Nucleus accumbens (tissue), 56 donors: ENCODE data around the gene DLGAP1.
"Not testable (repeated sequence)": the region's sequence is repeated elsewhere in the genome, so short reads cannot be mapped to it uniquely, and the experiment has no call there.

Experiments used
- DNase-seq, 56 donors: peaks; one replicate each; lab custom pipeline; 2025; lab: John Stamatoyannopoulos, UW

The DLGAP1 gene

DNA sequence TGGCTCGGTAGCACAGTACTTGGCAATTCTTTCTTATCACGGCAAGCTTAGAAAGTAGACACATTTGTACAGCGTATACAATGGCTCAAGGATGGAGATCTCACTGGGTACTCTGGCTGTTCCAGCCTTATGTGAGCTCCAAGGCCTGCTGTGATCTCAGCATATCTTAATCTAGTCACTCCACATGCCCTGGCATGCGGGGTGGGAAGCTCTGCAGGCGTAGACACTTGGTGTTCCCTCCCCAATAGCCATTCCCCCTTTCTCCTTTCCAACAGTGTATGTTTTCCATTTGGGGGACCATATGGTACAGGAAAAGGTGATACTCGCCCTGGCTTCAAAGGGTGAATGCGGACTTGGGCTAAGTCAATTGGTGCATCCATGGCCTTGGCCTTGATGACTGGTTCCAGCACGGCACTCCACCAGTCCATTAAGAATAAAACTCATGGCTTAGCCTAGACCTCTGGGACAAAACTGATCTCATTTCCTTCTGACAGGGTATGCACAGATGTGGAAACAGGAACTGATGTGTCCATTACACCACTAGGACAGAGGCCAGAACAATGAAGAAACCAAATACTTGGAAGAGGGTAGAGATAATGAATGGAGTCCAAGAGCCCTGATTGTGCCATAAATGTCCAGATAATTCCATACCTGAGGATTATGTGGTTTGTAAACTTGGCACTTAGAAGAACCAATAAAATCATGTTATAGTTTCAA is 976.7 kb downstream of the DLGAP1 start:
- no peak for DNase-seq

DNA sequence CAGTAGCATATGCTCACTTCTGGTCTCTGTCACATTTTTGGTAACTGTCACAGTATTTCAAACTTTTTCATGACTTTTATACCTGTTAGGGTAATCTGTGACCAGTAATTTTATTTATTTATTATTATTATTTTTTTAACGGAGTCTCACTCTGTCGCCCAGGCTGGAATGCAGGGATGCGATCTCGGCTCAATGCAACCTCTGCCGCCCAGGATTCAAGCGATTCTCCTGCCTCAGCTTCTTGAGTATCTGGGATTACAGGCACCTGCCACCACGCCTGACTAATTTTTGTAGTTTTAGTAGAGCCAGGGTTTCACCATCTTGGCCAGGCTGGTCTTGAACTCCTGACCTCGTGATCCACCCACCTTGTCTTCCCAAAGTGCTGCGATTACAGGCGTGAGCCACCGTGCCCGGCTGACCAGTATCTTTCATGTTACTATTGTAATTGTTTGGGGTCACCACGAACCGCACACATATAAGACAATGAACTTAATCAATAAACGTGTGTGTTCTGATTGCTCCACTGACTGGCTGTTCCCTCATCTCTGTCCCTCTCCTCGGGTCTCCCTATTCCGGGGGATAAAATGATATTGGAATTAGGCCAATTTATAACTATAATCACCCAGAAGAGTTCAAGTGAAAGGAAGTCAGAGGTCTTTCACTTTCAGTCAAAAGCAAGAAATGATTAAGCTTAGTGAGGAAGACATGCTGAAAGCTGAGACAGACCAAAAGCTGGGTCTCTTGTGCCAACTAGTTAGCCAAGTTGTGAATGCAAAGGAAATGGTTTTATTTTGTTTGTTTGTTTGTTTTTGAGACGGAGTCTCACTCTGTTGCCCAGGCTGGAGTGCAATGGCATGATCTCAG is 982.2 kb downstream of the DLGAP1 start:
- DNase-seq: no peak

DNA sequence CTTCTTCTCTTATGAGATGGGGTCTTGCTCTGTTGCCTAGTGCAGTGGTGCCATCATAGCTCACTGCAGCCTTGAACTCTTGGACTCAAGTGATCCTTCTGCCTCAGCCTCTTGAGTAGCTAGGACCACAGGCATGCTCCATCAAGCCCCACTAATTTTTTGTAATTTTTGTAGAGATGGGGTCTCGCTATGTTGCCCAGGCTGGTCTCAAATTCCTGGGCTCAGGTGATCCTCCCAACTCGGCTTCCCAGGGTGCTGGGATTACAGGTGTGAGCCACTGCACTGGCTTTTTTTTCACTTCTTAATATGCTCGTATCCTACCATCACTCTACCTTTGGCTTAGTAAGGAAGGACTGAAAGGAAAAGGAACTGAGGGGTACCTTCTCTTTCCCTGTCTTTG is 983.0 kb downstream of the DLGAP1 start:
- not testable (repeated sequence) for DNase-seq

DNA sequence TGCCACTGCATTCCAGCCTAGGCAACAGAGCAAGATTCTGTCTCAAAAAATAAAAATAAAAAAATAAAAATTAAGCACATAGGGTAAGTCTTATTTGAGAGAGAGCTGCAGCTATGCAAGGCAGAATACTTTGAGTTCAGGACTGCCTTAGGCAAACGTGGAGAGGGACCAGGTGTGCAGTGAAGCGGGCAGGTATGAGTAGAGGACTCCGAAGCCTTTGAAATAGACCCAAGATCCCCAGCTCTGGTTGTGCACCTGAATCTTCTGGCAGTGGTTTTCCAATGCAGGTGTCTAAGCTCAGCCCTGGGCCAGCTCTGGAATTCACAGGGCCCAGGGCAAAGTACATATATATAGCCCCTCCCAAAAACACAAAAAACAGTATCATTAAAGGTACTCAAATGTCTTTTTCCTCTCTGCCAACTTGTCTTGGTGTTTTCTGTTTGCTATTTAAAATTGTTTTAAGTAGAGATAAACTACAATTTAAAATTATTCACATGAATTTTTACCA is 983.9 kb downstream of the DLGAP1 start:
- DNase-seq: no peak

DNA sequence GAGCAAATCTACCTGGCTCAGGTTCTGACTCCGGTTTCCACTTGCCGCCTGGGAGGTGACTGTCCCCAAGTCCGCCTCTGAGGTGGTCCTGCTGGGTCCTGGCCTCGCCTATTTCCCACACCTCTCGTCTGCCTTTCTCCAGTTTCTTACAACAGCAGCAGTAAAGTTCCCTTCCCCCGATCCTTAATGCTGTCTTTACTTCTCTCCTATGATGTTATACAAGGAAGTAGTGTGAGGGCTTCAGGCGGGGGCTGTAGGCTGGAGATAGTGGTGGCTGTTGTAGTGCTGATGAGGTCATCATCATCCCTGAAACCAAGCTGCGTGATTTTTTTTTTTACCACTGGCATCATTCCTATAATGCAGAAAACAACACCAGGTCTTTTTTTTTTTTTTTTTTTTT is 986.3 kb downstream of the DLGAP1 start:
- DNase-seq: no peak

DNA sequence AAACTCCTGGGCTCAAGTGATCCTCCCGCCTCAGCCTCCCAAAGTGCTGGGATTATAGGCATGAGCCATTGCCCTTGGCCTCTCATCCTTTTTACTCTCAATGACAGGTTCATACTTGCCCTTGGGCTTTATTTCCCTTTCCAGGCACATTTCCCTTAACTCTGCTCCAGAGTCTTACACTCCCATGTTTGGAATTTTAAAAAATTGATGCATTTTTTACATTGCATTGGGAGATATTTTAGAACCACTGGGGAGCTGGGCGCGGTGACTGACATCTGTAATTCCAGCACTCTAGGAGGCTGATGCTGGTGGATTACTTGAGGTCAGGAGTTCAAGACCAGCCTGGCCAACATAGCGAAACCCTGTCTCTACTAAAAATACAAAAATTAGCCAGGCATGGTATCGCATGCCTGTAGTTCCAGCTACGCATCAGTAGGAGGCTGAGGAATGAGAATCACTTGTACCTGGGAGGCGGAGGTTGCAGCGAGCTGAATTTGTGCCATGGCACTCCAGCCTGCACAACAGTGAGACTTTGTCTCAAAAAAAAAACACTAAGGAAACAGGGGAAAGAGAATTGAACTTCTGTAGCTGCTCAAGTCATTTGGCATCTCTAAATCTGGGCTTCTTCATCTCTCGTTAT is 986.9 kb downstream of the DLGAP1 start:
- no peak for DNase-seq

DNA sequence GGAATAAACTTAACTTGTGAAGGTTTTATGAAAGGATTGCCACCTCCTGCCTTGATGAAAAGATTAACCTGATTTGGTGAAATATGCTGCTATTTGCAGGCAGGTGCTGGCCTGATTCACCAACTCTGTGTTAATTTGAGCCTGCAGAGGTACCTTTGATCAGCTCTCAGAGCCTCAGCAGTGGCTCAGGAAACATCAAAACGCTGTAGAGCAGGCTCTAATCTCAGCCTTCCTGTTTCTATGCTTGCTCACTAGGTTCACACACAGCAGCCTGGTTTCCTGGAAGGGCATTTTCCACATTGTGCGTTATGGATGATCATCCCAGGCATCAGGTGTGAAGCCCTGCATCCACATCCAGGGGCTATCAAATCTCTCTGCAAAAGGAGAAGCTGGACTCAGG is 988.2 kb downstream of the DLGAP1 start:
- DNase-seq: no peak

DNA sequence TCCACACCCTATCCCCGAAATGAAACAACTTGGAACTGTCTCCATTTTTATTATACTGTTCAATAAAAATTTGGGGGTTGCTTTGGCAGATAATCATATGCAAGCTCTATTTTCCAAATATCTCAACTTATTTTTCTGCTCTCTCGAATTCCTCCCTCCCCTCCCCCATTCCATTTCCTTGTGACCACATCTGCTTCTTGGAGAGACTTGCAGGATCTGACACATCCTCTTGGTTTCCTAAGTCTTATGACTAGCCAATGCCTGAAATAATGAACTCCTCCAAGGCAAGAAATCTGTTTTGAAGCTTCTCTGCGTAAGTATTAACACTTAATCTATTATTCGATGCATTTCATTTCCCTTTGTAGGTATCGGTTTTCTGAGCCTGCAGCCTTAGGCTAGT is 989.1 kb downstream of the DLGAP1 start:
- no peak for DNase-seq

DNA sequence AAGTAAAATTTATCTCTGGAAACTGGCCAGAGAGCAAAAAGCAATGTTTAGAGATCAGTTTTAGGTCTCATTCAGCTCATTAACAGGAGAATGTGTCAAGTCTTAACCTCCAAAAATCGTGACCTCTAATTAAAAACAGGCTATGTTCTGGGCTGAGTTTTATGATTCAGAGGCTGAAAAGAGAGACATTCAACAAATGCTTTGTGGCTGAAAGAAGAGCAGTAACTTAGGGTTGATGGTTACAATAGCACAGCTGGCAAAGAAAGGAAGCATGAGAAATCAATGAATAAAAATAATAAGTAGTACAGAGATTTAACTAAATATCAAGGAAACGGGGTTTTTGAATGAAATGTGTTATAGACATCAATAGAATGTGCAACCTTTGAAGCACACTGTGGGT is 992.1 kb downstream of the DLGAP1 start:
- no peak for DNase-seq

DNA sequence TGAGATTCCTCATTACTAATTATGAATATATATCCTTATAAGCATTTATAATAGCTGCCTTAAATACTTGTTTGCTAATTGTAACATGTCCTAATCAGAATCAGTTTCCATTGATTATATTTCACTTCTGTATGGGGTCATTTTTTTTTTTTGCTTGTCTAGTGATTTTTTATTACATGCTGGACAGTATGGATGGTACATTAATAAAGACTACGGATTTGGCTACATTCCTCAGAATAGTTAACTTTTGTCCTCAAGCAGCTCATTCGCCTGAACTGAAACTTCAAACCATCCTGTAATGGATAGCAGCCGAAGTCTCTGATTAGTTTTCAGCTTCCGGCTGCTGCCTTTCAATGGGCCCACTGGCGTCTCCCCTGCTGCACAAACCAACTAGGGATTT is 993.4 kb downstream of the DLGAP1 start:
- DNase-seq: no peak

DNA sequence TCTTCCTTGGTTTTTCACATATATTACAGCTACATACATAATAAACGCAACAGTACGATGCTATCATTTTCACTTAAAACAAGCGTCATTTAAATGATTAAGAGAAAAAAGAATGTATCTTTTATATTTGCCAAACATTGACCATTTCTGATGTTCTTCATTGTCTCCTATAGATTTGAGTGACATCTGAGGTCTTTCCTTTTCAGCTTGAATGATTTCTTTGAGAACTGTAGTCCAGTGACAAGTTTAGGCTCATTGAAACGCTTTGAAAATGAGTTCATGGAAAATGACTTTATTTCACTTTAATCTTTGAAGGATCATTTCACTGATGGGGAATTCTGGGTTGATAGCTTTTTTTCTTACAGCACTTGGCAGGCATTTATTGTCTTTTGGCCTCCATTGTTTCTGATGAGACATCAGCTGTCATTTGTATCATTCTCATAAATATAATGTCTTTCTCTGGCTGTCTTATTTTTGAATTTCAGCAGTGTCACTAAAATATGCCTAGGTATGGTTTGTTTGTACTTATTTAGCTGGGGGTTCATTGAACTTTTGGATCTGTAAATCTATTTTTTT is 994.2 kb downstream of the DLGAP1 start:
- no peak for DNase-seq

DNA sequence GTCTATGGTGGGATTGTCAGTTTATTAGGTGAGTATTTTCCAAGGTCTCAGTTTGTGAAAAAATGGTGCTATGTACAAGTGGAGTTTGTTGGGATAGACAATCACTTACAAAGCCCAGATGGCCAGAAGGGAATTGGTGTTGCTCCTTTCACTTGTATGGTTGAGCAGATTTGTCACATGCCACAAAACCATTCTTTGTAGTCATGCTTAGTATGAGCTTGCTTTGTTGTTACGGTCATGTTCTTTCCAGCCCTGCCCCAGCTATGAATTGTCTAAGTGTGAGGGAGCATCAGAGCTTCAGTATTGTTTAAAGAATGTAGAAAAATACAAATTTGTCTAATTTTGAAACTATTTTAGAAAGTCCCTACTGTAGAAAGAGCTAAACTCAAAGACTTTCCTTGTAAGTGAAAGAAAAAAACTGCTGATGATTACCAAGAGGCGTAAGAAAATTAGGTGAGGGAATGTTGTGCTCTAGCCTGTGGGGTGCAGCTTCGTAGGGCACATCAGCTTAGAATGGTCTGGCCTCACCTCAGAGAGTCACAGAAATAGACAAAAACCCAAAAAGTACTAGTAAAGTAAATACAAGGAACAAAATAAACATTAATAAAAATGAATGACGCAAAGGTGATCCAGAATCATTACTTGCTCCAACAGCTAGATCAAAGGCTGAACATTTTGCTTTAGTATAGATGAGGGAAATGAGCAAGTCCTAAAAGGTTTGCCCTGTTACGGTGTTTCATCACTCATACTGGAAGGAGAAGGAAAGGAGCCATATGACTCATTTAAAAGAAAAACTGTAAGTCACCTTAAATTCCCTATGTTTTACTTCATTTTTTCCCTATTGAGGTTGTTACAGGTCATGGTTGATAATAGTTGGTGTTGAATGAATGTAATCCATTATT is 995.9 kb downstream of the DLGAP1 start:
- peak in 9 of 56 donors; percentile 1 to 45 (median 17) for DNase-seq

DNA sequence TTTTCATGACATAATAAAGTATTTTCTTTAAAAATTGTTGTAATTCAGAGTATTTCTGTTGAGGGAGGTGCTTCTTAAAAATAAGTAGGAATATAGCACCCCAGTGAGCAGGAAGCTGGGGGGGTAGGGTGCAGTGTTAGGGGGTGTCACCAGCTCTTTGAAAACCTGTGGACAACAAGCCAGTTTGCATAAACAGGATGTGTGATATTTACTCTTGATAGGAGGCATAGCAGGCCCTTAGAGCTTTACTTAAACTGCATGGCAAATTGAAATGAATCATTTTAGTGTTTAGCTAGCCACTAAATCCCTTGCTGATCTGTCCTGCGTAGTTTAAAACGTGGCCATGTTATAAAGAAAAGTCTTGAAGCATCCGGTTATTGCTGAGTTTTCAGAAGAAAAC is 996.7 kb downstream of the DLGAP1 start:
- DNase-seq: no peak

DNA sequence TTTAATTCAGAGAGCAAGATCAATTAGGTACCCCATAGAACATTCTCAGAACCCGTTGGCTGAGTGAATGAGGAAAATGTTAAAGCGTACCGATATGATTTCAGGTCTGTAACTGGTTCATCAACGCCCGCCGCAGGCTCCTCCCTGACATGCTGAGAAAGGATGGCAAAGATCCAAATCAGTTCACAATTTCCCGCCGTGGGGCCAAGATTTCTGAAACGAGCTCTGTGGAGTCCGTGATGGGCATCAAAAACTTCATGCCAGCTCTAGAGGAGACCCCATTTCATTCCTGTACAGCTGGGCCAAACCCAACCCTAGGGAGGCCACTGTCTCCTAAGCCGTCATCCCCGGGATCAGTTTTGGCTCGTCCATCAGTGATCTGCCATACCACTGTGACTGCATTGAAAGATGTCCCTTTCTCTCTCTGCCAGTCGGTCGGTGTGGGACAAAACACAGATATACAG is 997.8 kb downstream of the DLGAP1 start:
- peak in 4 of 56 donors; percentile 1 to 20 (median 12) for DNase-seq

DNA sequence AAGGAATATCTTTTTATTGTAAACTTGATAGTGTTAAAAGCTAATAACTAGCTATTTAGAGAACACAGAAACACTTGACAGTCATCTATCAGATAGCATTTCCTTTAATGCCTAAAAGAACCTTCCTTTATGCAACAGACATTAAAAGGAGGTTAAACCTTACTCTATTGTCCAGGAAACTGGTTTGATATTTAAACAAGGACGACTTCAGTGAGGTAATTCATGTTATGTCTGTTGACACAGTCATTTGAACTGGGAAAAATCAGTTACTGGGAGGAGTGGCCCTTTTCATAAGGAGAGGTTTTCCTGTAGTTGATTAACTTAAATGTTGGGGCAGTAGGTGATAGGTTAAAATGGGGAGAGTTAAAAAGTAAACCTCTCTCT is 998.4 kb downstream of the DLGAP1 start:
- DNase-seq: no peak

DNA sequence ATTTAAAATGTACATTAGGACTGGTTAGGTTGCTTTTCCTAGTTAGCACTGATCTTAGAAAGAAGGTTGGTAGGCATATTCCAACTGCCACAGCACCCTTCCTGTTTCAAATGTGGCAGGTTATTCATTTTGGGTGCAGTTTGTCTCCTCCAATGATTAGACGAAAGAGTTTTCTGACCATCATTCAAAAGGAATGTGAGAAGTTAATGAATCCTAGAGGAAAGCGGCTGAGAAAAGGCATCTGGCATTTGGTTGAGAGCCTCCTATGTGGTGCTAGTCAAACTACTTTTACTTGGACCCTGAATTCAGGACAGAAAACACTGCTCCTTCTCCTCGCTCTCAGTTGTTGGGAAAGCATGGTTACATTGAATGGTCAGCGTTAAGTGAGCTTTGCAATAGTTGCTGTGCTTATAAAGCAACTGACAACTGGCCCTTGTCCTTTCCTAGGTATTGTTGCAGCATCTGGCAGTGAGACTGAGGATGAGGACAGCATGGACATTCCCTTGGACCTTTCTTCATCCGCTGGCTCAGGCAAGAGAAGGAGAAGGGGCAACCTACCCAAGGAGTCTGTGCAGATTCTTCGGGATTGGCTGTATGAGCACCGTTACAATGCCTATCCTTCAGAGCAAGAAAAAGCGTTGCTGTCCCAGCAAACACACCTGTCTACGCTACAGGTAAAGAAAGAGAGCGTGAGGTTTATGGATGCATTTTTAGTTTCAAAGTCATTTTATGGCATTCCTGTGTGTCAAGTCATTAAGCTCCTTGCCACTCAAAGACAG is 999.0 kb downstream of the DLGAP1 start:
- no peak for DNase-seq

DNA sequence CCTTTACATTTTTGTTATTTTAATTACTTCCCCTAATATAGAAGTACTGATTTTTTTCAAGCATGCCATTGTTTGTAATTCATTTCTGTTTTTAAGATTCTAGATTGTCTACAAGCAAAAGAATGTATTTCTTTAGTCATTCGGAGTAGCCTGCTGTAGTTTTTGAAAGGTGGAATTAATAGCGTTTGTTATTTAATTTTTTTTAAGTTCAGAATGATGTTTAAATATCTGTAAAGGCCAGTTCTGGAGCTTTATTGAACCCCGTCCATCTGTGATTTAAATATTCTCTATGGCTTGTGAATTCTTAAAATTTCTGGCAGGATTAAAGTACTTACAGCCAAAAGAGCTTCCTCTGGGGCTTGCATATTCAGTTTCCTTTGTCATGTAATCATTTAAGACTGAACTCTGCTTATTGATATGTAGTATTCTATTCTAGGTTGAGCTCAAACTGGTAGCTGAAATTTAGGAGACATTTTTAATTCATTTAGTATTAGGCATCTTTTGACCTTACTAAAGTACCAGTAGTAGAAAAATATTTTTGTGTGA is 999.9 kb downstream of the DLGAP1 start:
- DNase-seq: no peak

DNA sequence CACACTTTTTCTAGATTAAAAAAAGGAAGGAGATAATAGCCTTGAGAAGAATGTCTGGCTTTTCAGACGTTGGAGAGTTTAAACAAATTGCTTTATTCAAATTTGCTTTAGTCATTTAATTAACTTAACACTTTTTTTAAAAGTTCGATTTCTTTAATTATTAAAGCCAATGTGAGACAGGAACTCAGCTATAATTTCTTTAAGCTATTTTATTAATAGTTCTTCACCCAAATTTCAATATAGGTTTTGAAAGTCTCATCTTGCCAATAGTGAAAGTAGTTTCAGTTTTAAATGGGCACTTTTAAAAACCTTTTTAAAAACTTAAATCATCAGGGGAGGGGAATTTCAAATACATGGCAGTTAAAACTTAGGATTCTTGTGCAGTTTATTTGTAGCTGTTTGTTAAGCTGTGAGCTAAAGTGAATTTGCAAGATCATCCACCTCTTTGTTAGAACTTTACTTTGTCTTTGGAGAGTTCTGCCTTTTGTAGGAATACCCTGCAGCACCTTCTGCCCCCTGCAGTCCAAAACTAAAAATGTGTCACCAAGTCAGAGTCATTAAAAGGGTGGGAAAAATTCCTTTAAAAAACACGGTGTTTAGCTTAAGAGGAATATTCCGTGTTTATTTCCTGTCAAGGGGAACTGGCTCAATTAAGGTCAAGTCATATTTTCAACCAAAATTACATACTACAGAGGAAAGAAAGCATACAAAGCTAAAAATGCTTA is 1000.6 kb downstream of the DLGAP1 start:
- peak in 7 of 56 donors; percentile 2 to 22 (median 12) for DNase-seq
